MM.1S (cell line): ENCODE data around the gene DGAT2.

Experiments used
- DNase-seq: peaks from one replicate; pipeline ENCODE4 v3.0.0-alpha.2; 2015
- H2AFZ ChIP-seq: fragments of 300-600 bp; sonication (generic); 2 replicates; pipeline ENCODE4 v1.6.0; 2016; ENCODE audit warnings: antibody characterized with exemption, low read length
- H3F3A ChIP-seq: fragments of 300-600 bp; sonication (generic); 2 replicates; pipeline ENCODE4 v1.6.1; 2016; ENCODE audit warnings: mild to moderate bottlenecking, antibody characterized with exemption, low read length, moderate library complexity, mixed read lengths; ENCODE audit not compliant: insufficient read depth
- H3K27ac ChIP-seq: fragments of 300-600 bp; sonication (generic); 2 replicates; pipeline ENCODE4 v1.5.1; 2016; ENCODE audit warnings: mild to moderate bottlenecking, low read length
- H3K27me3 ChIP-seq: fragments of 300-600 bp; sonication (generic); replicated peaks from 2 replicates; pipeline ENCODE4 v1.6.0; 2016; ENCODE audit warnings: low read length; ENCODE audit not compliant: insufficient read depth
- H3K36me3 ChIP-seq: fragments of 300-600 bp; sonication (generic); replicated peaks from 2 replicates; pipeline ENCODE4 v1.6.1; 2016; ENCODE audit warnings: mild to moderate bottlenecking, low read length, mixed read lengths; ENCODE audit not compliant: insufficient read depth
- H3K4me1 ChIP-seq: fragments of 300-600 bp; sonication (generic); 2 replicates; pipeline ENCODE4 v1.6.1; 2016; ENCODE audit warnings: low read length, mixed read lengths
- H3K4me2 ChIP-seq: fragments of 300-600 bp; sonication (generic); 2 replicates; pipeline ENCODE4 v1.6.0; 2016; ENCODE audit warnings: low read depth, low read length
- H3K4me3 ChIP-seq: fragments of 300-600 bp; sonication (generic); 2 replicates; pipeline ENCODE4 v1.5.1; 2016; ENCODE audit warnings: low read length, mixed read lengths
- H3K79me2 ChIP-seq: fragments of 300-600 bp; sonication (generic); 2 replicates; pipeline ENCODE4 v1.6.1; 2016; ENCODE audit warnings: mixed run types, low read length, mixed read lengths
- H3K9ac ChIP-seq: fragments of 300-600 bp; sonication (generic); 2 replicates; pipeline ENCODE4 v1.6.1; 2016; ENCODE audit warnings: low read length, mixed read lengths
- H3K9me2 ChIP-seq: fragments of 300-600 bp; sonication (generic); replicated peaks from 2 replicates; pipeline ENCODE4 v1.6.1; 2016; ENCODE audit warnings: mild to moderate bottlenecking, low read length, mixed read lengths; ENCODE audit not compliant: insufficient read depth
- H3K9me3 ChIP-seq: fragments of 300-600 bp; sonication (generic); replicated peaks from 2 replicates; pipeline ENCODE4 v1.6.1; 2016; ENCODE audit warnings: mild to moderate bottlenecking, low read length, mixed read lengths; ENCODE audit not compliant: insufficient read depth
- H4K20me1 ChIP-seq: fragments of 300-600 bp; sonication (generic); 2 replicates; pipeline ENCODE4 v1.6.1; 2016; ENCODE audit warnings: mild to moderate bottlenecking, low read length, moderate library complexity, mixed read lengths; ENCODE audit not compliant: insufficient read depth
- CTCF ChIP-seq: fragments of 300-600 bp; sonication (generic); IDR thresholded peaks from 2 replicates; pipeline ENCODE4 v1.5.1; 2016; ENCODE audit warnings: antibody characterized with exemption, low read length, mixed read lengths
- EZH2 ChIP-seq: fragments of 300-600 bp; sonication (generic); optimal IDR thresholded peaks from 2 replicates; pipeline ENCODE3; 2017; ENCODE audit warnings: low read depth, mild to moderate bottlenecking, antibody characterized with exemption, low read length, mixed read lengths
- EZH2phosphoT487 ChIP-seq: fragments of 300-600 bp; sonication (generic); IDR thresholded peaks from 2 replicates; pipeline ENCODE4 v1.6.1; 2018; ENCODE audit warnings: antibody characterized with exemption, low read length

DGAT2 gene

DNA sequence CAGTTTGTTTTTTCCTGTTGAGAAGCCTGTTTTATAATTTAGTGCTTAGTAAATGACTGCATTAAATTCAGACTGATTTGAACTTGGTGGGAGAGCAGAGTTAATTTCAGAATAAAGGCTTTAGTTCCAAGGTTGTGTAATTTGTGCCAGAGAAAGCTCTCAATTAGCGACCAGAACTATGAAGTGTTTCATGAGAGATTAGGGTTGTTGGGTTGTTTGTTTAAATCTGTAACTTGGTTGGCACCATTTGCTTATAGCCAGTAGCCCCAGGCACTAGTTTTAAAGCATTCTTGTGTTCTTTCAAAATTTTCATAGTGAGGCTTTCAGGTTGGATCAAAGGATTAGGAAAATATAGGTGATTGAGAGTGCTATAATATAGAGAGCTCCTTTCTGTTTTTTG lies 71.9 kb downstream of the DGAT2 start:
- TF ChIP-seq EZH2phosphoT487 (no peak), CTCF (no peak), EZH2 (no peak)
- Histone ChIP-seq H3K9me3 (no peaks in the 10 kb centered on the region), H3K4me2 (no peak overlapping the region), H3K9me2 (no peaks in the 10 kb centered on the region), H3K4me1 (no peaks in the 10 kb centered on the region), H3K4me3 (no peak overlapping the region), H3K79me2 (peaks cover 20% of the 10 kb centered on the region; the same call in 1 of the 2 replicates), H3K36me3 (no peaks in the 10 kb centered on the region), H4K20me1 (no peaks in the 10 kb centered on the region), H3K27ac (no peak overlapping the region), H3K27me3 (no peaks in the 10 kb centered on the region), H3K9ac (no peak overlapping the region), H2AFZ (no peak overlapping the region), H3F3A (no peaks in the 10 kb centered on the region)
- no peak for DNase-seq

GRCh38 chr11:75841739-75842138 lies 73.2 kb downstream of the DGAT2 start:
- H3K36me3 ChIP-seq = no peaks in the 10 kb centered on the region
- H3K27ac ChIP-seq = no peak overlapping the region
- no peaks in the 10 kb centered on the region for H3F3A ChIP-seq
- H3K27me3 ChIP-seq = no peaks in the 10 kb centered on the region
- H3K4me3 ChIP-seq = no peak overlapping the region
- H3K79me2 ChIP-seq = peaks cover 20% of the 10 kb centered on the region; the same call in 1 of the 2 replicates
- TF ChIP-seq EZH2 (no peak), EZH2phosphoT487 (no peak), CTCF (no peak)
- H3K4me1 ChIP-seq = no peaks in the 10 kb centered on the region
- DNase-seq = no peak
- H4K20me1 ChIP-seq = no peaks in the 10 kb centered on the region
- H3K9me2 ChIP-seq = no peaks in the 10 kb centered on the region
- H3K4me2 ChIP-seq = no peak overlapping the region
- H2AFZ ChIP-seq = no peak overlapping the region
- no peaks in the 10 kb centered on the region for H3K9me3 ChIP-seq
- H3K9ac ChIP-seq = no peak overlapping the region

DNA sequence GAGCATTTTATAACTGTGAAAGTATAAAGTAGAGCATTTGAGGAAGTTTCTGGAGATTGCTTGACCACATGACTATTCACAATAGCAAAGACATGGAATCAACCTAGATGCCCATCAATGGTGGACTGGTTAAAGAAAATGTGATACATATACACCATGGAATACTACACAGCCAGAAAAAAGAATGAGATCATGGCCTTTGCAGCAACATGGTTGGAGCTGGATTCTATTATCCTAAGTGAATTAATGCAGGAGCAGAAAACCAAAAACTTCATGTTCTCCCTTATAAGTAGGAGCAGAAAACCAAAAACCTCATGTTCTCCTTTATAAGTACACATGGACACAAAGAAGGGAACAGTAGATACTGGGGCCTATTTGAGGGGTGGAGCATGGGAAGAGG lies 76.7 kb downstream of the DGAT2 start:
- Histone ChIP-seq H3K4me2 (no peak overlapping the region), H3K9me3 (no peaks in the 10 kb centered on the region), H4K20me1 (no peaks in the 10 kb centered on the region), H3K9ac (no peak overlapping the region), H2AFZ (no peak overlapping the region), H3K4me3 (no peak overlapping the region), H3K36me3 (no peaks in the 10 kb centered on the region), H3F3A (no peaks in the 10 kb centered on the region), H3K9me2 (no peaks in the 10 kb centered on the region), H3K27me3 (no peaks in the 10 kb centered on the region), H3K27ac (no peak overlapping the region), H3K4me1 (no peaks in the 10 kb centered on the region), H3K79me2 (peaks cover 16% of the 10 kb centered on the region; the same call in 1 of the 2 replicates)
- no peak for DNase-seq
- TF ChIP-seq EZH2 (no peak), EZH2phosphoT487 (no peak), CTCF (no peak)
